Thoracic aorta (tissue), 2 donors: ENCODE results near the gene HMCN1. TPM values are rescaled to one million over a fixed set of nuclear protein-coding genes. Genes with fewer than 3 reads are reported as not detected.

Source experiments
- ATAC-seq: fragments of 150-250 bp; one replicate; pipeline ENCODE4 v1.8.0; 2017; ENCODE audit warnings: low read depth; ENCODE audit not compliant: insufficient number of reproducible peaks, low FRiP score
- DNase-seq: peaks from one replicate; pipeline ENCODE4 v3.0.0-alpha.2; 2020; ENCODE audit warnings: low spot score
- H3K27ac ChIP-seq, 2 donors: fragments of 200-600 bp; sonication (generic); 1 replicate in 1 of 2; 2 replicates in 1 of 2; pipeline ENCODE4 v1.5.1; 2016; ENCODE audit warnings: mild to moderate bottlenecking in 2 of 2, moderate library complexity in 2 of 2
- H3K27me3 ChIP-seq: fragments of 200-600 bp; sonication (generic); replicated peaks from 2 replicates; pipeline ENCODE4 v1.6.0; 2016; ENCODE audit warnings: mild to moderate bottlenecking; ENCODE audit not compliant: insufficient read depth
- H3K36me3 ChIP-seq: fragments of 200-600 bp; sonication (generic); one replicate; pipeline ENCODE4 v1.5.1; 2016
- H3K4me1 ChIP-seq, 2 donors: fragments of 200-600 bp; sonication (generic); 1 replicate in 1 of 2; 2 replicates in 1 of 2; pipeline versions ENCODE4 v1.5.1 to v1.6.0; 2016; ENCODE audit warnings: low read depth in 2 of 2, mild to moderate bottlenecking in 1 of 2; ENCODE audit not compliant: control insufficient read depth in 1 of 2
- H3K4me3 ChIP-seq: fragments of 200-600 bp; sonication (generic); 2 replicates; pipeline ENCODE4 v1.5.1; 2016; ENCODE audit warnings: mild to moderate bottlenecking
- H3K9me3 ChIP-seq: fragments of 200-600 bp; sonication (generic); 2 replicates; pipeline ENCODE4 v1.5.1; 2016
- total RNA-seq, 2 donors: library from RNA; depleted of rRNA; stranded (reverse); fragments of >200 nt; gene quantifications; one replicate each; pipeline versions ENCODE4 v1.1.0 to v1.2.3, GENCODE V29; 2016
- TF ChIP-seq, protein P1 (sequence below): fragments of 200-600 bp; sonication (generic); IDR thresholded peaks from one replicate; pipeline ENCODE4 v1.5.1; 2019; ENCODE audit warnings: antibody characterized with exemption

HMCN1 gene
- total RNA-seq, 2 donors from 2014 or later = 142 to 191 TPM

DNA sequence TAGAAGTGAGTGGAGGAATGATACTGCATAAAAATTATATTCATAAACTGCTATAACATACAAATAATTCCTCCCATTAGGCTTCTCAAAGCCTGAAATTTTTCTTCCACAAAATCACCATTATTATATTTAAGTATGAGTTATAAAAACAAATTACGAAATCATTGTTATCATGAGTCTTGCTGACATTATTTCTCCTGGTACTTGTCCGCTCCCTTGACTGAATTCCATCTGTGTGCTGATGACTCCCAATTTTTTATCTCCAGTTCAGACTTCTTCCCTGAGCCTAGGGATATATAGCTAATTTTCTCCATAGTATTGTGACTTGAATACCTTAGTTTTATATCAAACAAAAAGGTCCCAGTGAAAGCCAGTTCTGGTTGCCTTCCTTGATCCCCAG lies 268.2 kb downstream of the HMCN1 start:
- no peaks in the 10 kb centered on the region for H3K36me3 ChIP-seq
- no peak overlapping the region for H3K4me3 ChIP-seq
- H3K9me3 ChIP-seq = no peaks in the 10 kb centered on the region
- no peak for ATAC-seq
- no peaks in the 10 kb centered on the region for H3K27me3 ChIP-seq
- DNase-seq = no peak
- peaks cover 8 to 14% of the 10 kb centered on the region in 2 donors for H3K4me1 ChIP-seq
- peak overlapping the region; percentile 55 to 62 for H3K27ac ChIP-seq
- TF ChIP-seq, protein P1, sequence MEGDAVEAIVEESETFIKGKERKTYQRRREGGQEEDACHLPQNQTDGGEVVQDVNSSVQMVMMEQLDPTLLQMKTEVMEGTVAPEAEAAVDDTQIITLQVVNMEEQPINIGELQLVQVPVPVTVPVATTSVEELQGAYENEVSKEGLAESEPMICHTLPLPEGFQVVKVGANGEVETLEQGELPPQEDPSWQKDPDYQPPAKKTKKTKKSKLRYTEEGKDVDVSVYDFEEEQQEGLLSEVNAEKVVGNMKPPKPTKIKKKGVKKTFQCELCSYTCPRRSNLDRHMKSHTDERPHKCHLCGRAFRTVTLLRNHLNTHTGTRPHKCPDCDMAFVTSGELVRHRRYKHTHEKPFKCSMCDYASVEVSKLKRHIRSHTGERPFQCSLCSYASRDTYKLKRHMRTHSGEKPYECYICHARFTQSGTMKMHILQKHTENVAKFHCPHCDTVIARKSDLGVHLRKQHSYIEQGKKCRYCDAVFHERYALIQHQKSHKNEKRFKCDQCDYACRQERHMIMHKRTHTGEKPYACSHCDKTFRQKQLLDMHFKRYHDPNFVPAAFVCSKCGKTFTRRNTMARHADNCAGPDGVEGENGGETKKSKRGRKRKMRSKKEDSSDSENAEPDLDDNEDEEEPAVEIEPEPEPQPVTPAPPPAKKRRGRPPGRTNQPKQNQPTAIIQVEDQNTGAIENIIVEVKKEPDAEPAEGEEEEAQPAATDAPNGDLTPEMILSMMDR = no peak

DNA sequence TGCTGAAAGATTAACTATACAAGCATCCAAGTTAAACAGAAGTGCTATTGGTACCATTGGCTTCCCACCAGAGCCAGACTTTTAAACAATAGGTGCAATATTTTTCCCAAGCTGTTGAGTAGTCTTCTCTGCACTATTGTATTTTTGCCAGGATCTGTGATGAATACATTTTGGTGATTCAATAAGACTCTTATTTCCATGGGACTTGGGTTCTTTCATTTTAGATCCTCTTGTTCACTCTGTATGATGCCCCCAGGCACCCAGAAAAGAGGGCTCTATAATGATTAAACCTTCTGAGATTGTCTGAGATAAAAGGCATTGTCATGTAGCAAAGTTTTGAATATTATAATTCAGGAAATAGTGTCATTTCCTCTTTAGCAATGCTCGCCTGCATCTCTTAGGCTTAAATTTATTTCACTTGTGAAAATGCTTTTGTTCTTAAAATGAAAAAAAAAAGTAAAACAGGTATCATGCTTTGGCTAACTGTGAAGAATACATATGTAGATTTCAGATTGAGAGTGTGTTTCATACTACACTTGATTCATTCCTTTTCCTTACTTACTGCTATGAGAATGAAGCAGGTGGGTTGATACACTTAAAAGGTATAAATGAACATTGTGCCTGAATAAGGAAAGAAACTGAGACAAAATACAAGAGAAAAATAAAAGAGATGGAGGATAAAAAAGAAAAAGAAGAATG lies 275.0 kb downstream of the HMCN1 start:
- no peaks in the 10 kb centered on the region for H3K36me3 ChIP-seq
- H3K27me3 ChIP-seq = no peaks in the 10 kb centered on the region
- DNase-seq (no peak), ATAC-seq (peak; percentile 86)
- H3K9me3 ChIP-seq = no peaks in the 10 kb centered on the region
- peaks cover 18 to 19% of the 10 kb centered on the region in 2 donors for H3K4me1 ChIP-seq
- TF ChIP-seq, protein P1 = no peak
- H3K27ac ChIP-seq = peak overlapping the region; percentile 50 to 65
- H3K4me3 ChIP-seq = peak overlapping the region; percentile 50

DNA sequence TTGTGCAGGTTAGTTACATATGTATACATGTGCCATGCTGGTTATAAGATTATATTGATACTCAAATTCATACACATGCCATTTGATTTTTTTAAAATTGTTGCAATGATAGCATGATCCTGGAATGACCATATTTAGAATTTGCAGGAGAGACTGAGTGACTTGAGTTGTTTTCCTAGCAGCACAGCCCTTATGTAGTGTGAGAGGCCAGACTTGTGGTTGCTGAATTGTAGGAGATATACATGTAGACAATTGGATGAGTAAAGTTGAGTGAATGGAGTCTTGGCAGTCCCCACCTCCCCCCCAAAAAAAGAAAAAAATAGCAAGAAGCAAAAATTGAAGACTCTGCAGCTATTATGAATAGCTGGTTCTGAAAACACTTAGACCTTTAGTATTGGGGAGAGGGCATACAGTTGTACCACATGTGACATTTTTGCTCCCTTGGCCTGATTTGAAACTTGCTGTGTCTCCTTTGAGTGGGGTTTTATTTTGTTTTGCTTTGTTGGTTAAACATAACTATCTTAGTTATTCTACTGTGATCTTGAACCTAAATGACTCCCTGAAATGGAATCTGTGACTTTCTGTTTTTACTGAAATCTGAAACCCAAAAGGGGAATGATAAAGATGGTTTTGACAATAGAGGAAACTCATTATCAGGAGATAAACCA lies 280.3 kb downstream of the HMCN1 start:
- Histone ChIP-seq H3K9me3 (no peaks in the 10 kb centered on the region), H3K4me3 (no peak overlapping the region), H3K27me3 (no peaks in the 10 kb centered on the region), H3K27ac (peak overlapping the region in 1 of 2 donors; percentile 8), H3K4me1 (peaks cover 10 to 12% of the 10 kb centered on the region in 2 donors), H3K36me3 (peaks cover 6% of the 10 kb centered on the region)
- TF ChIP-seq, protein P1 = no peak
- ATAC-seq = no peak
- no peak for DNase-seq

DNA sequence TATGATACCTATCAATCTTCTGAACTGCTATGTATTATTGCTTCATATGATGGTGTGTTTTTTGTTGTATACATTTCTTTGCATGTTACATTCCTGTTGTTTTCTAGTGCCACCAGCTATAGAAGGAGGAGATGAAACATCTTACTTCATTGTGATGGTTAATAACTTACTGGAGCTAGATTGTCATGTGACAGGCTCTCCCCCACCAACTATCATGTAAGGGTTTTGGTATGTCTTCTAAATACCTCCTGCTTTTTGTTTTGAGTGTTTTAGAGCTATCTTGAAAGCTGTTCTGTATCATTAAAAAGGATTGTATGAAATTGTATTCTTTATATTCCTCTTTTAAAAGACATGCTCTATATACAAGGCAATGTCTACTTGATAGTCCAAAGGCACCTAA lies 282.7 kb downstream of the HMCN1 start:
- Histone ChIP-seq H3K27me3 (no peaks in the 10 kb centered on the region), H3K4me1 (peaks cover 5 to 6% of the 10 kb centered on the region in 2 donors), H3K4me3 (no peak overlapping the region), H3K36me3 (peaks cover 8% of the 10 kb centered on the region), H3K9me3 (no peaks in the 10 kb centered on the region), H3K27ac (no peak overlapping the region)
- DNase-seq = no peak
- TF ChIP-seq, protein P1 = no peak
- ATAC-seq = no peak

DNA sequence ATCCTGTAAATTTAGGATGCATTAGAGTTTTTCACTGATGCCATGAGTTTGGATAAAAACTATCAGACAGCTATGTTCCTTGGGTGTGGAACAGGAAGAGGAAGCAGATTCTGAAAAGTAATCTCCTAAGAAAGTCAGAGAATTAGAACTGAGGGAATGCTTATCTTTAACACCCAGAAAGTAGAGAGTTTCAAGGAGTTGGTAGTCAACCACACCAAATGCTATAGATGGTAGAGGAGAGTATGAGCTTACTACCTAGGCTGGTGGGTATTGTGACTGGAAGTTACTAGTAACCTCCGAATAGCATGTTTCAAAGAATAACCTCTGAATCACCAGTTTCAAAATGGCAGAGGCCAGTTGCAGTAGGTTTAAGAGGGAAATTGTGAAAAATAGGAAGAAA lies 288.0 kb downstream of the HMCN1 start:
- H3K27me3 ChIP-seq = no peaks in the 10 kb centered on the region
- ATAC-seq = no peak
- DNase-seq = no peak
- H3K4me3 ChIP-seq = no peak overlapping the region
- TF ChIP-seq, protein P1 = no peak
- no peaks in the 10 kb centered on the region for H3K9me3 ChIP-seq
- peaks cover 3 to 8% of the 10 kb centered on the region in 2 donors for H3K4me1 ChIP-seq
- H3K27ac ChIP-seq = no peak overlapping the region
- peaks cover 18% of the 10 kb centered on the region for H3K36me3 ChIP-seq
